Astrocyte (in vitro differentiated cells and primary cell): ENCODE results near the gene RNF5. TPM values are rescaled to one million over a fixed set of nuclear protein-coding genes. Genes with fewer than 3 reads are reported as not detected.

Source experiments
- DNase-seq: peaks from one replicate; pipeline ENCODE4 v3.0.0-alpha.2; 2010; ENCODE audit warnings: low read depth
- FAIRE-seq: peaks from 2 replicates; lab custom pipeline; 2011; peaks lifted over from hg19 to GRCh38; lab: Jason Lieb, UNC
- H2AFZ ChIP-seq: 2 replicates; pipeline ENCODE4 v1.6.0; 2012; ENCODE audit warnings: low read depth, low read length, inconsistent platforms
- H3K27ac ChIP-seq: 2 replicates; pipeline ENCODE4 v1.5.1; 2011; ENCODE audit warnings: low read depth, low read length, inconsistent platforms
- H3K27me3 ChIP-seq: 2 replicates; pipeline ENCODE4 v1.6.0; 2011; ENCODE audit warnings: low read length, inconsistent platforms; ENCODE audit not compliant: insufficient read depth
- H3K36me3 ChIP-seq: 2 replicates; pipeline ENCODE4 v1.5.1; 2011; ENCODE audit warnings: low read length, inconsistent platforms; ENCODE audit not compliant: insufficient read depth
- H3K4me1 ChIP-seq: 2 replicates; pipeline ENCODE4 v1.5.1; 2011; ENCODE audit warnings: low read length, inconsistent platforms; ENCODE audit not compliant: insufficient read depth
- H3K4me2 ChIP-seq: 2 replicates; pipeline ENCODE4 v1.6.0; 2012; ENCODE audit warnings: low read length, inconsistent platforms
- H3K4me3 ChIP-seq: 2 replicates; pipeline ENCODE4 v1.5.1; 2011; ENCODE audit warnings: low read depth, mild to moderate bottlenecking, low read length, inconsistent platforms; ENCODE audit not compliant: insufficient read depth
- H3K79me2 ChIP-seq: 2 replicates; pipeline ENCODE4 v1.6.0; 2012; ENCODE audit warnings: mild to moderate bottlenecking, low read length, inconsistent platforms; ENCODE audit not compliant: insufficient read depth
- H3K9ac ChIP-seq: 2 replicates; pipeline ENCODE4 v1.6.0; 2012; ENCODE audit warnings: mild to moderate bottlenecking, low read length, inconsistent platforms
- H3K9me3 ChIP-seq: 2 replicates; pipeline ENCODE4 v1.5.1; 2012; ENCODE audit warnings: low read depth, mild to moderate bottlenecking, low read length, inconsistent platforms; ENCODE audit not compliant: insufficient read depth
- H4K20me1 ChIP-seq: 2 replicates; pipeline ENCODE4 v1.6.0; 2012; ENCODE audit warnings: low read length, inconsistent platforms; ENCODE audit not compliant: insufficient read depth
- H3K27ac Mint-ChIP-seq: one replicate; pipeline ENCODE4 v1.8.0; 2021; ENCODE audit warnings: mild to moderate bottlenecking, mixed read lengths; ENCODE audit not compliant: unreplicated experiment
- H3K27me3 Mint-ChIP-seq: one replicate; pipeline ENCODE4 v1.8.0; 2021; ENCODE audit warnings: low read depth, mixed read lengths; ENCODE audit not compliant: unreplicated experiment
- H3K36me3 Mint-ChIP-seq: one replicate; pipeline ENCODE4 v1.8.0; 2021; ENCODE audit warnings: low read depth, mixed read lengths; ENCODE audit not compliant: unreplicated experiment
- H3K4me1 Mint-ChIP-seq: one replicate; pipeline ENCODE4 v1.8.0; 2021; ENCODE audit warnings: low read depth, mixed read lengths; ENCODE audit not compliant: unreplicated experiment
- H3K4me3 Mint-ChIP-seq: one replicate; pipeline ENCODE4 v1.8.0; 2021; ENCODE audit warnings: mild to moderate bottlenecking, moderate library complexity, mixed read lengths; ENCODE audit not compliant: unreplicated experiment
- H3K9me3 Mint-ChIP-seq: one replicate; pipeline ENCODE4 v1.8.0; 2021; ENCODE audit warnings: mild to moderate bottlenecking, mixed read lengths; ENCODE audit not compliant: unreplicated experiment
- CTCF ChIP-seq: IDR thresholded peaks from 2 replicates; pipeline ENCODE4 v1.5.1; 2011; ENCODE audit warnings: low read depth, mild to moderate bottlenecking, inconsistent platforms, low read length, moderate library complexity; ENCODE audit not compliant: insufficient read depth
- EZH2 ChIP-seq: IDR thresholded peaks from 2 replicates; pipeline ENCODE4 v1.6.1; 2012; ENCODE audit warnings: mild to moderate bottlenecking, low read length, inconsistent platforms; ENCODE audit not compliant: insufficient read depth
- total RNA-seq: library from RNA; stranded (reverse); gene quantifications from 2 replicates; pipeline ENCODE4 v1.2.1, GENCODE V29; 2021

RNF5 gene
- total RNA-seq, 1 donor from 2014 or later, result 59.0 TPM

- H3K4me1 ChIP-seq, result peaks cover 24% of the 10 kb centered on the region
- H4K20me1 ChIP-seq, result peaks cover 9% of the 10 kb centered on the region
- H3K79me2 ChIP-seq, result peaks cover 17% of the 10 kb centered on the region
- FAIRE-seq (no peak), DNase-seq (no peak)
- peak within 1 kb of the TSS; percentile 88 for H3K4me3 ChIP-seq
- H3K4me1 Mint-ChIP-seq, result peaks cover 19% of the 10 kb centered on the region
- H3K27ac Mint-ChIP-seq, result peak within 1 kb of the TSS; percentile 95
- H3K27me3 ChIP-seq, result peaks cover 28% of the 10 kb centered on the region
- peak within 1 kb of the TSS; percentile 86 for H3K9ac ChIP-seq
- peaks cover 30% of the 10 kb centered on the region for H3K27me3 Mint-ChIP-seq
- peak within 1 kb of the TSS; percentile 92 for H3K4me2 ChIP-seq
- TF ChIP-seq EZH2 (no peak), CTCF (no peak)
- H2AFZ ChIP-seq, result peak within 1 kb of the TSS; percentile 6
- peak within 1 kb of the TSS; percentile 82 for H3K27ac ChIP-seq
- peaks cover 11% of the 10 kb centered on the region for H3K36me3 Mint-ChIP-seq
- H3K9me3 ChIP-seq, result no peaks in the 10 kb centered on the region
- H3K9me3 Mint-ChIP-seq, result peaks cover 9% of the 10 kb centered on the region
- H3K36me3 ChIP-seq, result peaks cover 4% of the 10 kb centered on the region
- peak within 1 kb of the TSS; percentile 98 for H3K4me3 Mint-ChIP-seq
These were observed 26.1 kb upstream of the RNF5 start, which contains the start of gene PRRT1 for GRCh38 chr6:32151863-32152768. PRRT1 (minus strand) TSS chr6:32151939; CDS start chr6:32151827, 112 bp downstream.

GRCh38 chr6:32152769-32153563 is 25.2 kb upstream of the RNF5 start:
- DNase-seq (peak; percentile 33), FAIRE-seq (no peak)
- Histone ChIP-seq H3K79me2 (peaks cover 17% of the 10 kb centered on the region), H3K4me3 (peak overlapping the region; percentile 88), H3K4me2 (peak overlapping the region; percentile 92), H3K9ac (peak overlapping the region; percentile 86), H3K27ac (peak overlapping the region; percentile 82), H3K4me1 (peaks cover 24% of the 10 kb centered on the region), H2AFZ (peak overlapping the region; percentile 76), H3K36me3 (peaks cover 4% of the 10 kb centered on the region), H4K20me1 (peaks cover 9% of the 10 kb centered on the region), H3K27me3 (peaks cover 21% of the 10 kb centered on the region), H3K9me3 (no peaks in the 10 kb centered on the region)
- H3K27me3 Mint-ChIP-seq, result peaks cover 27% of the 10 kb centered on the region
- peak overlapping the region; percentile 95 for H3K27ac Mint-ChIP-seq
- H3K4me3 Mint-ChIP-seq, result peak overlapping the region; percentile 98
- peaks cover 8% of the 10 kb centered on the region for H3K9me3 Mint-ChIP-seq
- TF ChIP-seq CTCF, result no peak
- no peak for TF ChIP-seq EZH2
- peaks cover 19% of the 10 kb centered on the region for H3K4me1 Mint-ChIP-seq
- peaks cover 16% of the 10 kb centered on the region for H3K36me3 Mint-ChIP-seq
